H1 (cell line): ENCODE measurements around the gene NABP2. TPM values are rescaled to one million over a fixed set of nuclear protein-coding genes. Genes with fewer than 3 reads are reported as not detected.

ENCODE experiments used
- CTCF ChIA-PET: fragments of 300-600 bp; sonication (Branson Sonifier 250); formaldehyde crosslinking; loops from one replicate; lab custom pipeline; 2021; ENCODE audit not compliant: partially characterized antibody; lab: Charles Lee
- POLR2A ChIA-PET: fragments of 300-600 bp; sonication (Branson Sonifier 250); formaldehyde crosslinking; loops from one replicate; lab custom pipeline; 2021; ENCODE audit warnings: inconsistent platforms; ENCODE audit not compliant: partially characterized antibody; lab: Charles Lee
- DNase-seq, 2 experiments: peaks; one replicate each; pipeline versions ENCODE4 v3.0.0 to v3.0.0-alpha.2; 2010 to 2022; ENCODE audit warnings: low spot score in 2 of 2, low read depth in 1 of 2, mixed read lengths in 1 of 2
- FAIRE-seq: peaks from 2 replicates; lab custom pipeline; 2011; peaks lifted over from hg19 to GRCh38; lab: Jason Lieb, UNC
- H2AFZ ChIP-seq: 2 replicates; pipeline ENCODE4 v1.8.1; 2012; ENCODE audit warnings: low read length, inconsistent platforms
- H2AK5ac ChIP-seq: 2 replicates; pipeline ENCODE4 v1.6.1; 2013; ENCODE audit warnings: low read depth, low read length
- H2BK120ac ChIP-seq: replicated peaks from 2 replicates; pipeline ENCODE3; 2013; ENCODE audit warnings: low read depth, low read length, inconsistent platforms
- H2BK12ac ChIP-seq: 2 replicates; pipeline ENCODE4 v1.6.1; 2013; ENCODE audit warnings: low read depth, low read length
- H2BK15ac ChIP-seq: 2 replicates; pipeline ENCODE4 v1.6.1; 2013; ENCODE audit warnings: low read length
- H2BK20ac ChIP-seq: 2 replicates; pipeline ENCODE4 v1.6.1; 2013; ENCODE audit warnings: low read length
- H2BK5ac ChIP-seq: 2 replicates; pipeline ENCODE4 v1.6.1; 2013; ENCODE audit warnings: low read depth, low read length
- H3K14ac ChIP-seq: 2 replicates; pipeline ENCODE4 v1.6.1; 2013; ENCODE audit warnings: inconsistent platforms; ENCODE audit not compliant: insufficient read length
- H3K18ac ChIP-seq: 2 replicates; pipeline ENCODE4 v1.6.1; 2013; ENCODE audit warnings: low read length; ENCODE audit errors: extremely low read depth
- H3K23ac ChIP-seq: 2 replicates; pipeline ENCODE4 v1.6.1; 2013; ENCODE audit warnings: inconsistent platforms; ENCODE audit not compliant: insufficient read length
- H3K23me2 ChIP-seq: 2 replicates; pipeline ENCODE4 v1.6.1; 2013; ENCODE audit warnings: low read depth, low read length
- H3K27ac ChIP-seq: 2 replicates; pipeline ENCODE4 v1.6.1; 2011; ENCODE audit warnings: low read depth, low read length, inconsistent platforms
- H3K27me3 ChIP-seq, 4 experiments: replicated peaks in 1 of 4; 1 replicate in 1 of 4; 2 replicates in 3 of 4; pipeline versions ENCODE4 v1.6.1 to v1.8.1; 2011 to 2013; ENCODE audit warnings: low read length in 3 of 4, mild to moderate bottlenecking in 3 of 4, inconsistent platforms in 2 of 4, mixed read lengths in 2 of 4, moderate library complexity in 1 of 4; ENCODE audit not compliant: control insufficient read depth in 3 of 4, insufficient read depth in 3 of 4; ENCODE audit errors: extremely low read depth in 1 of 4
- H3K36me3 ChIP-seq, 4 experiments: 2 replicates each; pipeline versions ENCODE4 v1.6.1 to v1.8.1; 2011 to 2013; ENCODE audit warnings: mild to moderate bottlenecking in 4 of 4, low read length in 3 of 4, moderate library complexity in 2 of 4, control low read depth in 1 of 4, inconsistent platforms in 1 of 4; ENCODE audit not compliant: insufficient read depth in 4 of 4, control insufficient read depth in 2 of 4
- H3K4ac ChIP-seq: replicated peaks from 2 replicates; pipeline ENCODE3; 2013; ENCODE audit warnings: low read length, low read depth, mixed read lengths, inconsistent platforms; ENCODE audit not compliant: insufficient read length
- H3K4me1 ChIP-seq, 4 experiments: replicated peaks in 1 of 4; 1 replicate in 1 of 4; 2 replicates in 3 of 4; pipeline versions ENCODE4 v1.6.1 to v1.8.1; 2011 to 2013; ENCODE audit warnings: low read length in 3 of 4, inconsistent platforms in 2 of 4, mixed read lengths in 1 of 4; ENCODE audit not compliant: insufficient read depth in 4 of 4, control insufficient read depth in 3 of 4
- H3K4me2 ChIP-seq, 2 experiments: 2 replicates each; pipeline versions ENCODE4 v1.6.1 to v1.8.1; 2011 to 2013; ENCODE audit warnings: low read depth in 2 of 2, low read length in 2 of 2, control low read depth in 1 of 2, inconsistent platforms in 1 of 2, mild to moderate bottlenecking in 1 of 2; ENCODE audit not compliant: insufficient read depth in 1 of 2
- H3K4me3 ChIP-seq, 4 experiments: fragments of 200-600, 300-600 bp in 1 of 4; sonication (generic), shearing (Covaris generic), sonication (Bioruptor Twin) in 1 of 4; 2 replicates each; pipeline versions ENCODE4 v1.5.1 to v1.8.1; 2011 to 2016; ENCODE audit warnings: low read length in 4 of 4, low read depth in 3 of 4, control low read depth in 2 of 4, inconsistent platforms in 2 of 4, mild to moderate bottlenecking in 2 of 4, mixed read lengths in 1 of 4, moderate library complexity in 1 of 4; ENCODE audit not compliant: insufficient read depth in 2 of 4; ENCODE audit errors: extremely low read depth in 1 of 4
- H3K56ac ChIP-seq: replicated peaks from 2 replicates; pipeline ENCODE3; 2013; ENCODE audit warnings: low read depth, mild to moderate bottlenecking, mixed read lengths, low read length, inconsistent platforms; ENCODE audit not compliant: insufficient read length
- H3K79me1 ChIP-seq: 2 replicates; pipeline ENCODE4 v1.6.1; 2013; ENCODE audit warnings: low read depth, low read length, control low read depth
- H3K79me2 ChIP-seq, 2 experiments: 2 replicates each; pipeline versions ENCODE4 v1.6.1 to v1.8.1; 2012 to 2013; ENCODE audit warnings: low read length in 2 of 2, mild to moderate bottlenecking in 2 of 2, inconsistent platforms in 1 of 2; ENCODE audit not compliant: insufficient read depth in 2 of 2, control insufficient read depth in 1 of 2
- H3K9ac ChIP-seq, 4 experiments: replicated peaks in 1 of 4; 1 replicate in 1 of 4; 2 replicates in 3 of 4; pipeline versions ENCODE4 v1.6.1 to v1.8.1; 2011 to 2013; ENCODE audit warnings: low read depth in 3 of 4, low read length in 3 of 4, control low read depth in 2 of 4, mild to moderate bottlenecking in 2 of 4, moderate library complexity in 2 of 4, inconsistent platforms in 1 of 4; ENCODE audit errors: extremely low read depth in 1 of 4
- H3K9me3 ChIP-seq, 2 experiments: 2 replicates each; pipeline versions ENCODE4 v1.6.1 to v1.8.1; 2012 to 2013; ENCODE audit warnings: mild to moderate bottlenecking in 2 of 2, moderate library complexity in 2 of 2, control low read depth in 1 of 2, inconsistent platforms in 1 of 2, low read depth in 1 of 2, low read length in 1 of 2, mixed read lengths in 1 of 2; ENCODE audit not compliant: insufficient read depth in 2 of 2
- H4K20me1 ChIP-seq, 2 experiments: replicated peaks in 1 of 2; 2 replicates each; pipeline versions ENCODE3 to v1.8.1; 2011 to 2013; ENCODE audit warnings: inconsistent platforms in 2 of 2, low read length in 2 of 2, mild to moderate bottlenecking in 1 of 2; ENCODE audit not compliant: insufficient read depth in 2 of 2, control insufficient read depth in 1 of 2
- H4K5ac ChIP-seq: 2 replicates; pipeline ENCODE4 v1.6.1; 2013; ENCODE audit warnings: low read length, low read depth, mixed read lengths, inconsistent platforms; ENCODE audit not compliant: insufficient read length
- H4K8ac ChIP-seq: 2 replicates; pipeline ENCODE4 v1.8.0; 2013; ENCODE audit warnings: mild to moderate bottlenecking, moderate library complexity, low read length, inconsistent platforms; ENCODE audit not compliant: insufficient read depth; ENCODE audit errors: extremely low read depth
- H4K91ac ChIP-seq: replicated peaks from 2 replicates; pipeline ENCODE3; 2013; ENCODE audit warnings: low read length, mixed read lengths, inconsistent platforms; ENCODE audit not compliant: insufficient read length
- BACH1 ChIP-seq: IDR thresholded peaks from 2 replicates; pipeline ENCODE4 v1.6.1; 2012; ENCODE audit warnings: low read length, improper control_type of control experiment
- NANOG ChIP-seq: IDR thresholded peaks from 2 replicates; pipeline ENCODE4 v1.6.1; 2011; ENCODE audit warnings: low read length, low read depth, mild to moderate bottlenecking, inconsistent platforms; ENCODE audit not compliant: insufficient read depth, poor library complexity, severe bottlenecking
- NRF1 ChIP-seq: IDR thresholded peaks from 2 replicates; pipeline ENCODE4 v1.6.1; 2011; ENCODE audit warnings: mild to moderate bottlenecking, low read depth, low read length, improper control_type of control experiment
- POU5F1 ChIP-seq: IDR thresholded peaks from 2 replicates; pipeline ENCODE4 v1.6.1; 2011; ENCODE audit warnings: low read depth, mild to moderate bottlenecking, low read length, moderate library complexity
- RBBP5 ChIP-seq: IDR thresholded peaks from 2 replicates; pipeline ENCODE4 v1.7.1; 2012; ENCODE audit warnings: low read depth, mild to moderate bottlenecking, inconsistent platforms, low read length, moderate library complexity, borderline replicate concordance
- SP1 ChIP-seq: IDR thresholded peaks from 2 replicates; pipeline ENCODE4 v1.6.1; 2011; ENCODE audit warnings: low read depth, low read length
- SP2 ChIP-seq: IDR thresholded peaks from 2 replicates; pipeline ENCODE4 v1.6.1; 2012; ENCODE audit warnings: mild to moderate bottlenecking, low read length, inconsistent platforms
- SUZ12 ChIP-seq: fragments of 200-600 bp; sonication (generic); IDR thresholded peaks from 2 replicates; pipeline ENCODE4 v1.6.1; 2012; ENCODE audit warnings: mild to moderate bottlenecking, inconsistent platforms, low read length, moderate library complexity, mixed read lengths
- TCF12 ChIP-seq: IDR thresholded peaks from 2 replicates; pipeline ENCODE4 v1.6.1; 2011; ENCODE audit warnings: low read depth, mild to moderate bottlenecking, low read length
- ZNF274 ChIP-seq: IDR thresholded peaks from 2 replicates; pipeline ENCODE4 v1.7.0; 2012; ENCODE audit warnings: low read length, borderline replicate concordance; ENCODE audit errors: extremely low read depth
- WGBS, 2 experiments: shearing (Covaris generic) in 1 of 2; methylation state at CpG; one replicate each; pipeline versions ENCODE4 v1.1.6 to v1.1.7; 2013 to 2015; ENCODE audit warnings: low lambda C conversion rate in 2 of 2, mixed read lengths in 2 of 2, inconsistent platforms in 1 of 2, low coverage in 1 of 2, missing lambda C conversion rate in 1 of 2; ENCODE audit not compliant: insufficient replicate concordance in 2 of 2, insufficient coverage in 1 of 2, insufficient read length in 1 of 2; ENCODE audit errors: extremely low coverage in 1 of 2, missing lambda C conversion rate in 1 of 2; 5-methylcytosine and 5-hydroxymethylcytosine counted together
- polyA plus RNA-seq, 7 experiments: library from polyadenylated mRNA; depleted of rRNA in 3 of 7; stranded (reverse) in 5 of 7; unstranded in 2 of 7; fragments of >200 nt in 5 of 7; fragments of 200-250 nt in 2 of 7; gene quantifications; 1 replicate in 5 of 7; 2 replicates in 1 of 7; 4 replicates in 1 of 7; pipeline versions ENCODE4 v1.2.1 to v1.2.3, GENCODE V29; 2011 to 2013; ENCODE audit warnings: missing spikeins in 2 of 7, mixed read lengths in 2 of 7
- total RNA-seq: library from RNA; stranded (reverse); fragmentation: NEBNext Ultra II Directional; extraction: Animal tissue kit (Norgen Biotek cat#: 25700); gene quantifications from 2 replicates; pipeline ENCODE4 v1.2.1, GENCODE V29; 2021
- TF ChIP-seq, protein P1 (sequence below): IDR thresholded peaks from 2 replicates; pipeline ENCODE4 v1.6.1; 2012; ENCODE audit warnings: low read length, inconsistent platforms
- TF ChIP-seq, protein P2 (sequence below): IDR thresholded peaks from 2 replicates; pipeline ENCODE4 v1.6.1; 2012; ENCODE audit warnings: inconsistent platforms

The NABP2 gene
- total and polyA plus RNA-seq, 2 of the 8 experiments (the other 6 are each of a cell fraction or from before 2014, with no cell fraction given) = 58.1 to 67.5 TPM

- CTCF ChIA-PET = interaction anchor here (0.6 to 2.1 kb wide), 8 partner anchors 9 to 98 kb away, joined by 3 to 20 read pairs (median 3); partner anchors contain the start of genes ANKRD52 and SMARCC2
- H3K23ac ChIP-seq = no peak overlapping the region
- FAIRE-seq = no peak
Measured at GRCh38 chr12:56216461-56216860, 7.7 kb upstream of the NABP2 start.

More at GRCh38 chr12:56216461-56216860, 7.7 kb upstream of the NABP2 start:
- Histone ChIP-seq H3K56ac (no peak overlapping the region), H4K5ac (no peak overlapping the region), H3K79me2 (peaks cover 0 to 30% of the 10 kb centered on the region in 2 experiments; a peak in 2 of 4 replicates), H3K14ac (no peak overlapping the region), H3K9ac (no peak overlapping the region), H2BK15ac (no peak overlapping the region), H3K23me2 (peaks cover 9% of the 10 kb centered on the region), H3K27me3 (no peaks in the 10 kb centered on the region), H4K91ac (no peak overlapping the region), H2BK12ac (no peak overlapping the region), H4K20me1 (peaks cover 0 to 11% of the 10 kb centered on the region in 2 experiments), H3K4ac (no peak overlapping the region), H3K18ac (no peak overlapping the region), H3K27ac (no peak overlapping the region), H3K36me3 (peaks cover 13 to 45% (median 35%) of the 10 kb centered on the region in 4 experiments; a peak in 7 of 8 replicates), H3K4me3 (no peak overlapping the region), H2BK5ac (no peak overlapping the region), H3K79me1 (peaks cover 8% of the 10 kb centered on the region), H3K4me2 (no peak overlapping the region), H2AFZ (no peak overlapping the region), H2BK20ac (no peak overlapping the region), H3K9me3 (no peaks in the 10 kb centered on the region), H3K4me1 (peaks cover 0 to 3% (median 1%) of the 10 kb centered on the region in 4 experiments; a peak in 1 of 7 replicates), H4K8ac (no peak overlapping the region), H2BK120ac (no peak overlapping the region), H2AK5ac (no peak overlapping the region)
- DNase-seq = no peak
- no peak for TF ChIP-seq NANOG
- TF ChIP-seq, protein P1, sequence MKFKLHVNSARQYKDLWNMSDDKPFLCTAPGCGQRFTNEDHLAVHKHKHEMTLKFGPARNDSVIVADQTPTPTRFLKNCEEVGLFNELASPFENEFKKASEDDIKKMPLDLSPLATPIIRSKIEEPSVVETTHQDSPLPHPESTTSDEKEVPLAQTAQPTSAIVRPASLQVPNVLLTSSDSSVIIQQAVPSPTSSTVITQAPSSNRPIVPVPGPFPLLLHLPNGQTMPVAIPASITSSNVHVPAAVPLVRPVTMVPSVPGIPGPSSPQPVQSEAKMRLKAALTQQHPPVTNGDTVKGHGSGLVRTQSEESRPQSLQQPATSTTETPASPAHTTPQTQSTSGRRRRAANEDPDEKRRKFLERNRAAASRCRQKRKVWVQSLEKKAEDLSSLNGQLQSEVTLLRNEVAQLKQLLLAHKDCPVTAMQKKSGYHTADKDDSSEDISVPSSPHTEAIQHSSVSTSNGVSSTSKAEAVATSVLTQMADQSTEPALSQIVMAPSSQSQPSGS = no peak
- no peak for TF ChIP-seq BACH1
- no peak for TF ChIP-seq TCF12
- no peak for TF ChIP-seq SUZ12
- TF ChIP-seq RBBP5 = no peak
- no peak for TF ChIP-seq POU5F1
- no peak for TF ChIP-seq SP1
- no peak for TF ChIP-seq NRF1
- no peak for TF ChIP-seq ZNF274
- TF ChIP-seq, protein P2, sequence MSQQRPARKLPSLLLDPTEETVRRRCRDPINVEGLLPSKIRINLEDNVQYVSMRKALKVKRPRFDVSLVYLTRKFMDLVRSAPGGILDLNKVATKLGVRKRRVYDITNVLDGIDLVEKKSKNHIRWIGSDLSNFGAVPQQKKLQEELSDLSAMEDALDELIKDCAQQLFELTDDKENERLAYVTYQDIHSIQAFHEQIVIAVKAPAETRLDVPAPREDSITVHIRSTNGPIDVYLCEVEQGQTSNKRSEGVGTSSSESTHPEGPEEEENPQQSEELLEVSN = no peak
- TF ChIP-seq SP2 = no peak
- 94% methylated on average over 3 of the region's 3 CpGs; no CpG with 5 or more reads in 1 of the 2 experiments for WGBS, 2 experiments
- POLR2A ChIA-PET = interaction anchor here (0.6 to 9.8 kb wide), 4 partner anchors 14 to 56 kb away, joined by 3 to 203 read pairs (median 4); no protein-coding TSS in a partner anchor
